Ectodermal cell (in vitro differentiated cells): ENCODE measurements around the gene KLRK1.
"Not testable (repeated sequence)": the region's sequence is repeated elsewhere in the genome, so short reads cannot be mapped to it uniquely, and the experiment has no call there.

Experiments used
- H3K27ac ChIP-seq: 2 replicates; pipeline ENCODE4 v1.7.0; 2013; ENCODE audit warnings: mild to moderate bottlenecking, low read depth, low read length; ENCODE audit not compliant: insufficient read depth, poor library complexity, severe bottlenecking
- H3K27me3 ChIP-seq: 2 replicates; pipeline ENCODE4 v1.7.0; 2013; ENCODE audit warnings: mild to moderate bottlenecking, low read length; ENCODE audit not compliant: insufficient read depth, control insufficient read depth, poor library complexity, severe bottlenecking
- H3K36me3 ChIP-seq: one replicate; pipeline ENCODE4 v1.7.0; 2013; ENCODE audit warnings: low read length; ENCODE audit not compliant: control insufficient read depth, insufficient read depth
- H3K4me1 ChIP-seq: one replicate; pipeline ENCODE4 v1.7.0; 2013; ENCODE audit warnings: low read length; ENCODE audit not compliant: control insufficient read depth, insufficient read depth
- H3K4me3 ChIP-seq: 2 replicates; pipeline ENCODE4 v1.7.0; 2013; ENCODE audit warnings: low read depth, low read length, control low read depth; ENCODE audit not compliant: insufficient read depth
- H3K9me3 ChIP-seq: 2 replicates; pipeline ENCODE4 v1.7.0; 2013; ENCODE audit warnings: mild to moderate bottlenecking, low read length, moderate library complexity; ENCODE audit not compliant: control insufficient read depth
- WGBS, 2 experiments: methylation state at CpG; one replicate each; pipeline ENCODE4 v1.1.7; 2013; ENCODE audit warnings: missing lambda C conversion rate in 2 of 2; 5-methylcytosine and 5-hydroxymethylcytosine counted together

The KLRK1 gene

DNA sequence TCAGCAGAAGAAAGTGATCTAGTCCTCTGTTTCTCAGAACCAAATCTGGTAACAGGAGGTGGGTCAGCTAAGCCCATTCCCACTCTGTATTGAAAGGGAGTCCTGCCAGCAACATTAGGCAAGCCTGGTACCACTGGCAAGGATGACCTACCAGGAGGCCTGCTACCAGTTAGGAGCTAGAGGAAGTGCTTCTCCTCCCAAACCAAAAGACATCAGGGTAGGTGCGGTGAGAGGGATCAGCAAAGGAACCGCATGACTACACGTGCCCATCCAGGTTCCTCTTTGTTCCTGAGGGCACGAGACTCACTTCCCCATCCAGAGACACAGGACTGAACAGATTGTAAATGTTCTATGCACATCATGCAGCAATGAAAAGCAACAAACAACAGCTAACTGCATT, 16.9 kb upstream of the KLRK1 start:
- no peak overlapping the region for H3K4me3 ChIP-seq
- H3K4me1 ChIP-seq = no peaks in the 10 kb centered on the region
- H3K9me3 ChIP-seq = no peaks in the 10 kb centered on the region
- H3K36me3 ChIP-seq = no peaks in the 10 kb centered on the region
- H3K27ac ChIP-seq = no peak overlapping the region
- 88 to 95% methylated on average over 4 of the region's 4 CpGs for WGBS, 2 experiments
- no peaks in the 10 kb centered on the region for H3K27me3 ChIP-seq

GRCh38 chr12:10405294-10405693, 15.5 kb upstream of the KLRK1 start:
- H3K9me3 ChIP-seq = no peaks in the 10 kb centered on the region
- no peaks in the 10 kb centered on the region for H3K36me3 ChIP-seq
- H3K4me1 ChIP-seq = no peaks in the 10 kb centered on the region
- H3K27me3 ChIP-seq = no peaks in the 10 kb centered on the region
- no peak overlapping the region for H3K27ac ChIP-seq
- H3K4me3 ChIP-seq = no peak overlapping the region
- 90 to 98% methylated on average over 3 to 4 of the region's 5 CpGs for WGBS, 2 experiments

DNA sequence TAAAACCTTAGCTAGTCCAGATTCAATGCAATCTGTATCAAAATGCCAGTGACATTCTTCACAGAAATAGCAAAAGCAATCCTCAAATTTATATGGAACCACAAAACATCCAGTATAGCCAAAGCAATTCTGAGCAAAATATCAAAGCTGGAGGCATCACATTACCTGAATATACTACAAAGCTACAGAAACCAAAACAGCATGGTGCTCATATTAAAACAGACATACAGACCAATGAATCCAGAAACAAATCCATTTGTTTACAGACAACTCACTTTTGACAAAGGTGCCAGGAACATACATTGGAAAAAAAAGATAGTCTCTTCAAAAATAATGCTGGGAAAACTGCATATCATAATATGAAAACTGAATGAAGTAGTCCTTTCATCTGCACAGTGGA, 15.0 kb upstream of the KLRK1 start:
- no peaks in the 10 kb centered on the region for H3K4me1 ChIP-seq
- H3K27ac ChIP-seq = no peak overlapping the region
- H3K27me3 ChIP-seq = no peaks in the 10 kb centered on the region
- H3K36me3 ChIP-seq = no peaks in the 10 kb centered on the region
- H3K9me3 ChIP-seq = no peaks in the 10 kb centered on the region
- no peak overlapping the region for H3K4me3 ChIP-seq

- H3K4me3 ChIP-seq = no peak overlapping the region
- no peak overlapping the region for H3K27ac ChIP-seq
- no peaks in the 10 kb centered on the region for H3K27me3 ChIP-seq
- H3K9me3 ChIP-seq = no peaks in the 10 kb centered on the region
- no peaks in the 10 kb centered on the region for H3K36me3 ChIP-seq
- no peaks in the 10 kb centered on the region for H3K4me1 ChIP-seq
Measured at GRCh38 chr12:10400829-10401228, 11.0 kb upstream of the KLRK1 start.

- H3K27ac ChIP-seq = no peak overlapping the region
- WGBS, 2 experiments = 40 to 83% methylated on average over 1 of the region's 2 CpGs
- no peaks in the 10 kb centered on the region for H3K4me1 ChIP-seq
- H3K27me3 ChIP-seq = no peaks in the 10 kb centered on the region
- H3K9me3 ChIP-seq = no peaks in the 10 kb centered on the region
- H3K36me3 ChIP-seq = no peaks in the 10 kb centered on the region
- H3K4me3 ChIP-seq = no peak overlapping the region
Measured at GRCh38 chr12:10398168-10398567, 8.3 kb upstream of the KLRK1 start.

DNA sequence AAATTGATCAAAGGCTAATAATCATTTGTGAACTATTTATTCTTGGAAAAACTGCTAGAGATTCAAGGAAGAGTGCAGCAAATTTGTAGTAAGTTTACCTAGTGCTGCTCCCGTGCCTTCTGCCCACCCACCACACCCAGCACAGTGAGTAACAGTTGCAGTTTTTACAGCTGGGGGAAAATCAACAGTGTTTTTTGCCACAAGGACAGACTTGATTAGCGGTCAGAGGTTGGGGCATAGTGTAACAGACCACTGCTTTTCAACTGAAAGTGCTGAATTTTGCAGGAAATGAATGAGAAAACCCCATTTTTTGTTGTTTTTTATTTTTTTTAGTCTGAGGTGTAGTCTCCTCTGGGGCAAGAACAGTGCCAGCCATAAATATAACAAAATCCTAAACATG, 7.5 kb upstream of the KLRK1 start:
- no peaks in the 10 kb centered on the region for H3K36me3 ChIP-seq
- H3K27ac ChIP-seq = no peak overlapping the region
- no peaks in the 10 kb centered on the region for H3K4me1 ChIP-seq
- no peak overlapping the region for H3K4me3 ChIP-seq
- H3K27me3 ChIP-seq = no peaks in the 10 kb centered on the region
- no peaks in the 10 kb centered on the region for H3K9me3 ChIP-seq
- 85 to 91% methylated on average over 2 of the region's 2 CpGs for WGBS, 2 experiments

GRCh38 chr12:10396176-10396575, 6.3 kb upstream of the KLRK1 start:
- not testable (repeated sequence) for H3K9me3 ChIP-seq, H3K27ac ChIP-seq, H3K4me3 ChIP-seq, H3K36me3 ChIP-seq, H3K4me1 ChIP-seq, H3K27me3 ChIP-seq
- 92 to 93% methylated on average over 14 to 15 of the region's 15 CpGs for WGBS, 2 experiments

DNA sequence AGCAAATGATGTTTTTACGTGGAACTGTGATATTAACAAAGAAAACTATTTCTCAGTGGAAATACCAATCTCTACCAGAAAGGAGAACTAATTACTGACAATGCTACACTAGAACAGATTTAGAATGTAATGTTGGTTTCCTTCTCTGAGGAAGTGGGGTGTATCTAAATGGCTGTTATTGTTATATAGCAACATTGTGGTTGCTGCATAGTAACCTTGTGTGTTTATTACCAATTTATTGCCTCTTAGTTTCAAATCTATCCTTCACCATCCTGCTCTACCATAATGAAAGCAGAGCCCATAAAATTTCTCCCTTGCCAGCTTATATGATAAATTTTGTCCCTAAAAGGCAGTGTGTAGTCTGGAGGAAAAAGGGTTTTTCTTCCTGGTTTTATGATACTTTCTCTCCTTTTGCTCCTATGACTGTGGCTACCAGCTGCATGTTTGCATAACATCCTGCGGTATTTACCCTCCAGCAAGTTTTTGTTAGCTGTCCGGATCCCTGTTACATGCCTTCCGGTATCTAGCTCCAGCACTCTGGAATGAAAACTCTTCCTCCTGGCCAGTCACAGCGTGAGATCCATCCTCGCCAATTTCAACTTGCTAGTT, 5.7 kb upstream of the KLRK1 start:
- Histone ChIP-seq H3K36me3 (no peaks in the 10 kb centered on the region), H3K27me3 (no peaks in the 10 kb centered on the region), H3K9me3 (no peaks in the 10 kb centered on the region), H3K4me3 (no peak overlapping the region), H3K4me1 (no peaks in the 10 kb centered on the region), H3K27ac (no peak overlapping the region)
- WGBS, 2 experiments = 63 to 69% methylated on average over 5 to 6 of the region's 6 CpGs

GRCh38 chr12:10394531-10395152, 4.8 kb upstream of the KLRK1 start:
- H3K36me3 ChIP-seq, H3K27ac ChIP-seq, H3K9me3 ChIP-seq, H3K4me1 ChIP-seq, H3K4me3 ChIP-seq, H3K27me3 ChIP-seq: not testable (repeated sequence)
- WGBS, 2 experiments = 93 to 94% methylated on average over 9 to 11 of the region's 11 CpGs

GRCh38 chr12:10393291-10393690, 3.5 kb upstream of the KLRK1 start:
- H3K9me3 ChIP-seq = no peaks in the 10 kb centered on the region
- no peaks in the 10 kb centered on the region for H3K36me3 ChIP-seq
- 94 to 100% methylated on average over 2 of the region's 3 CpGs for WGBS, 2 experiments
- H3K27me3 ChIP-seq = no peaks in the 10 kb centered on the region
- H3K4me3 ChIP-seq = no peak overlapping the region
- no peaks in the 10 kb centered on the region for H3K4me1 ChIP-seq
- H3K27ac ChIP-seq = no peak overlapping the region
